Measurements from ENCODE around the gene PDLIM1.

PDLIM1 gene

GRCh38 chr10:95196046-95196445, 94.8 kb downstream of the PDLIM1 start:
- no peak for DNase-seq

GRCh38 chr10:95193944-95194343, 96.9 kb downstream of the PDLIM1 start, which contains the start of gene ACSM6:
Gene ACSM6, plus strand, starts transcription at chr10:95194238. Its CDS starts 248 bp downstream, at chr10:95194486.
- DNase-seq: no peak

- no peak for DNase-seq
These were observed 102.2 kb downstream of the PDLIM1 start for GRCh38 chr10:95188593-95188992.

- DNase-seq: no peak
These were observed 103.2 kb downstream of the PDLIM1 start for GRCh38 chr10:95187617-95188016.

Data from NCI-H1105 treated with DMSO at 0.1 percent for 48 hours (cell line).